NCI-H146 treated with DMSO at 0.1 percent for 48 hours (cell line): ENCODE results near the gene ITFG1.
A peak's percentile ranks its signal among the peaks of the same experiment; 100 is the strongest.
"Not testable (repeated sequence)": the region's sequence is repeated elsewhere in the genome, so short reads cannot be mapped to it uniquely, and the experiment has no call there.

Experiments used
- DNase-seq: peaks from one replicate; lab custom pipeline; 2025; ENCODE audit not compliant: unreplicated experiment; lab: John Stamatoyannopoulos, UW

ITFG1 gene

DNA sequence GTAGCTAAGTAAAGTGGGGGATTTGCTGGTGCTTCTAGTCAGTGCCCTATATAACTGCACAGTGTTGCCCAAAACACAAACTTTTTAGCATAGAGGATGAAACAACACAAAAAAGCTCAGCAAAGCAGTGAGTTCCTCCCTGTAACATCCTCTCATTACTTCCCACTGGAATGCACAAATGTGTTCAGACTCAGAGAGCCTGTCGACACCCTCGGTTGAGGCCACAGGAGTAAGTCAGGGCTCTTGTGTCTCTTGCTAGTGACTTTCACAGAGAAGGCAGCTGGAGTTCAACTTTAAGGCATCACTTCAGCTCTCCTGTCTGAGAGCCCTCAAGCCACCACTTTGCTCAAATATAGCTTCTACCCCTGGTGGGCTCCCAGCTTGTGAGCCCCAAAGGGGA, 209.9 kb downstream of the ITFG1 start:
- no peak for DNase-seq

DNA sequence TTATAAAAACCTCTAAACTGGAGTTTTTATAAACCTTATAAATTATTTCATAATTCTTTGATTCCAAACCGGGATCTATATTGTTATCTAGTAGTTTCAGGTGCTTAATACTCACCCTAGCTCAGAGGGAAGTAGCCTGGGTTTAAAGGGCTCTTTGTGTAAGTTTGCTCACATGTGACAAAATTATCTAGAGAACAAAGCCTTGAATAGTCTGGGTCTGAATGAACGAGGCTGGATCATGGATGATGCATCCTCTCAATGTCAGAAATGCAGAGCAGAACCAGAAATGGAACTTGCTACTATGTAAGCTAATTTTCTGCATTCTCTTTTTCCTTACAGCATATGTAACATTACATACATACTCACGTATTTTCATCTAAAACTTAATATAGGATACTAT, 213.2 kb downstream of the ITFG1 start:
- DNase-seq: no peak

DNA sequence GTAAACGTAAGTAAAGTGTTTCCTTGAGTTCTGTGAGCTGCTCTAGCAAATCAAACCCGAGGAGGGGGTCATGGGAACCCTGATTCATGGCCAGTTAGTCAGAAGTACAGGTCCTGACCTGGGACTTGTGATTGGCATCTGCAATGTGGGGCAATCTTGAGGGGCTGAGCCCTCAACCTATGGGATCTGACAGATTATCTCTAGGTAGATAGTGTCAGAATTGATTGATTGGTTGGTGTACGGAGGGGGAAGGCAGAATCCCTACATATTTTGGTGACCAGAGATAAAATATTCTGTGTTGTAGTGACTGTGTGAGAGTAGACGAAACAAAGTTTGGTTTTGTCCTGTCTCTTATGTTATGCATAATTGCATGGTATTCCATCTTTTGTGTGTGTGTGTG, 216.7 kb downstream of the ITFG1 start:
- no peak for DNase-seq

DNA sequence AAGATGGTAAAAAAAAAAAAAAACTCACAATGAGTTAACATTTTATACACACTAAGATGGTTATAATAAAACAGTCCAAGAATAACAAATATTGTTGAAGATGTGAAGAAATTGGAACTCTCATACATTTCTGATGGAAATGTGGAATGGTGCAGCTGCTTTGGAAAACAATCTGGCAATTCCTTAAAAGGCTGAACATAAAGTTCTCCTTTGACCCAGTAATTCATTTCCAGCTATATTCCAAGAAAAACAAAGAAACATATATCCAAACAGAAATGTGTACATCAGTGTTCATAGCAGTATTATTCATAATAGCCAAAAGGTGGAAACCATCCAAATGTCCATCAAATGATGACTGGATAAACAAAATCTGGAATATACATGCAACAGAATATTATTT, 219.8 kb downstream of the ITFG1 start:
- DNase-seq: no peak

DNA sequence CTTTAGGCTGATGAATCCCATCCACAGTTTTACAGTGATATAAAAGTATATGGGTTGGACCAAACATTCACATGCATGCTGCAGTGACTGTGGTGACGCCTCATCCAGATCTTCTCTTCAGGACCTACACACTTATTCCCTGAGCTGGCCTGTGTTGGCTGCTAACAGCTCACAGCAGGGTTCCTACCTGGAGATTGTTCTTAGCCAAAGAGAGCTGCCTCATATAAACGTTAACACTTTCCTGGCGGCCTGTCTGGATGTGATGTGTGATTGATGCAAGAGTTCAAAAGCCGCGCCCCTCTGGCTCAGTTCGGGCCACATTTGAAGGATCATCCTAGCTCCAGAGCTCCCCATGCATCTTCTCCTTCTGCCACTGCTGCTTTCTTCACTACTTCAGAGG, 224.1 kb downstream of the ITFG1 start:
- DNase-seq: no peak

DNA sequence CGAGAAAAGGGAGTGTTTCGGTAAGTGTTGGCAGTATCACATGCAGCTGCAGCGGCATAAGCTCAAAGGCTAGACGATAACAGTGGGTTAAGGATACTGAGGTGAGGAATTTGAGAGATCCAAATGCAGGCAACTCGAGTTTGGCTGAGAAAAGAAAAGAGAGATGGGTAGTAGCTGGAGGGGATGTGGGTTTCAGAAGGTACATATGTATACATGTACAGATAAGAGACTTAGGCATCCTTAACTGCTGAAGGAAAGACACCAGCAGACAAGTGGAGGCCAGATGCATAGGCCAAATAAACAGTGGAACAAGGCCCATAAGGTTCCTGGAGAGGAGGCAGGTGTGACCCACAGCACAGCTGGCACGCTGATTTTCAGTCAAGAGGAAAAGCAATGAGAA, 230.6 kb downstream of the ITFG1 start:
- no peak for DNase-seq

DNA sequence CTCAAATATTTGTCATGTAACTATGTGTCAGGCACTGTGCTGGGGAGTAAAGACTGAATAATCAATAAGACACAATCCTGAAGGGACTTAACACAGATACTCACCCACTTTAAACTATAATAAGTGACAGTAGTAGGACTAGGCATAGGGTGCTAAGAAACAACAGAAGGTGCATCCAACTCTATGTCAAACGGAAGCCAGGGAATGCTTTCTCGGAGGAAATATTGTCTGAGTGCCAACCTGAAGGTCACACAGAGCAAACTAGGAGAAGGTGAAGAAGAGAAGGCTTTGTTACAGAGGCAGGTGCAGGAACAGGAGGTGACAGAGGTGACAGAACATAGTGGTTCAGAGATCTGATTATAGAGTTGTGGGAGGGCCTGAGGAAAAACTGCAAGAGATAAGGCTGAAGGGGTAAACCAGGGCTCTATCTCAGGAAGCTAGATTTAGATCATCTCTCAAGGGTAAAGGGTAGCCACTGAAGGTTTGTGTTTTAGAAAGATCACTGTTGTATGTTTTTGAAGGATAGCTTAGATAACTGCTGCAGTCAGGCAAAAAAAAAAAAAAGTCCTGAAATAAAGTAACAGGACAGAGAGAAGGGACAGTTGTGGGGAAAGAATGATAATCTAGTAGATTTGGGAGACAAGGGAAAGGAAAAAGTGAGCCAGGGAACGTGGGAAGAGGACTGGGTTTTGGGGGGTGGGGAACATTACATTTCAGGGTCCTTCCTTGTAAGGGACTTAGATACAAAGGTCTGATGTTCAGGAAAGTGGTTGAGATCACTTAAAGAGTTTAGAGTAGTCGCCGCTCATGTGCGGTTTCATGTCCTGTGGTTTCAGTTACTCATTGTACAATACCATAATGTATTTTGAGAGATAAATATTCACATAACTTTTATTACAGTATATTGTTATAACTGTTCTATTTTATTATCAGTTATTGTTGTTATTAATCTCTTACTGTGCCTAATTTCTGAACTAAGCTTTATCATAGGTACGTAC, 231.5 kb downstream of the ITFG1 start:
- DNase-seq: no peak

DNA sequence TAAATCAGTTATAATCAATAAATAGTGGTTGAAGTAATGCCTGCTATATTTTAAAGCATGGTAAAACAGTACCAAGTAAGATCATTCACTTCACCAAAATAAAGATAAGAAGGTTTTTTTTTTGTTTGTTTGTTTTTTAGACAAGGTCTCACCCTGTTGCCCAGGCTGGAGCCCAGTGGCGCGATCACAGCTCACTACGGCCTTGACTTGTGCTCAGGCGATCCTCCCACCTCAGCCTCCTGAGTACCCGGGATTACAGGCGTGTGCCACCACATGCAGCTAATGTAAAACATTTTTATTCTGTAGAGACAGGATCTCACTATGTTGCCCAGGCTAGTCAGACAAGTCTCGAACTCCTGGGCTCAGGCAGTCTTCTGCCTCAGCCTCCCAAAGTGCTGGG, 232.6 kb downstream of the ITFG1 start:
- no peak for DNase-seq

DNA sequence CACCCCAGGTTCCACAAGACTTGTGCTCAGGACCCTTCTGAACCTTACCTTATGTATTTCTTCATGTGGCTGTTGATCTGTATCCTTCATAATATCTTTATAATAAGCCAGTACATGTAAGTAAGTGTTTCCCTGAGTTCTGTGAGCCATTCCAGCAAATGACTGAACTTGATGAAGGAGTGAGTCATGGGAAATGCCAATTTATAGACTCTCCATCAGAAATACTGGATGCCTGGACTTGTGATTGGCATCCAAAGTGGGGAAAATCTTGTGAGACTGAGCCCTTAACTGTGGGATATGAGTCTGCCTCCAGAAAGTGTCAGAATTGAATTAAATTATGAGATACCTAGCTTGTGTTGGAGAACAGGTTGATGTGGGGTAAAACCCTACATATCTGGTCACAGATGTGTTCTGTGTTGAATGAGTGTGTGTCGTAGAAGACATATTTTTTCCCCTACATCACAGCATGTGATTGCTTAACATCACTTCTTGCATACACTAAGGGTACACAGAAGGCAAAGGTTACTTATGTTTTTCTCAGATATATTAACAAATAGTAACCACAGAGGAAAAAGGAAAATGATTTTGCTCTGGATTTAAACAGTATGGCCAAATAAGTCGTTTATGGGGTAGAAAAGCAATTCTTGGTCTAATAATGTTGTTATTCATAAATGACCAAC, 247.0 kb downstream of the ITFG1 start:
- no peak for DNase-seq

DNA sequence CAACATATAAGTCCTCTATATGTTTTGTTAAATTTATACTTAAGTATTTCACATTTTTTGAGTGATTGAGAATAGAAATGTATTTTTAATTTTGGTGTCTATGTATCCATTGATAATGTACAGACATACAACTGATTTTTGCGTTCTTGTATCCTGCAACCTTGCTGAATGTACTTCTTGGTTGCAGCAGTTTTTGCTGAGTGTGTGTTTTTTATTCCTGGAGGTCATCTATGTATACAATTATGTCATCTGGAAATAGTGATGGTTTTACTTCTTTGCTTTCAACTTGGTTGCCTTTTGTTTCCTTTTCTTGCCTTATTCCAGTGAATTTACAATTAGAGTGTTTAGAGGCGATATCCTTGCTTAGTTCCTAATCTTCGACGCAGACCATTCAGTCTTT, 249.6 kb downstream of the ITFG1 start:
- no peak for DNase-seq

DNA sequence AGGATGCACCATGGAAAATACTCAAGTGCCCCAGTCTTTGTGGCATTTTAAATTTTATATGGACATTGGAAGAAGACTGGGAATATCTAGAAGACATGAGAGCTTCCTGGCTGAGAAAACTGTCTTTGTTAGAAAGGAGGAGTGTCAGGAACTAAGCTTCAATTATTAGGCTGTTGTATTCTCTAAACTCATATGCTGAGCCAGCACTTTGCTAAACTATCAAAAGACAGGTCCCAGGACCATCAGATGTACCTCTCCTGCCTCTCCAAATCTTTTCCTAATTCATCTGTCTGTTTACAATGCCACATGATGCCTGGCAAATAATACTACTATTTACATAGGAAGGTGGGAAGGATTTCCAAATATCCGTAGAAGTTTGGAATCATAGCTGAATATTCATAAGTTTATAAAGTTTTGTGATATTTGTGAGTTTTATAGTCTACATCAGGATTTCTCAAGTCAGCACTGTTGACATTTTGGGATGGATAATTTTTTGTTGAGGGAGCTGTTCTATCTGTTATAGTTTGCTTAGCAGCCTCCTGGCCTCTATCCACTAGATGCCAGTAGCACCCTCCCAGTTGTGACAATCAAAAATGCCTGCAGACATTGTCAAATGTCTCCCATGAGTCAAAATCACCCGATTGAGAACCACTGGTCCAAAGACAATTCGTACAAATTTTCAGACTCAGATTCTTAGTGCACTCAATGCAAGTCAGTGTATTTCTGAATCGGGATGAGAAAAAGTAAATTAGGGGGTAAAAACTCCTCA, 255.9 kb downstream of the ITFG1 start:
- DNase-seq: no peak

DNA sequence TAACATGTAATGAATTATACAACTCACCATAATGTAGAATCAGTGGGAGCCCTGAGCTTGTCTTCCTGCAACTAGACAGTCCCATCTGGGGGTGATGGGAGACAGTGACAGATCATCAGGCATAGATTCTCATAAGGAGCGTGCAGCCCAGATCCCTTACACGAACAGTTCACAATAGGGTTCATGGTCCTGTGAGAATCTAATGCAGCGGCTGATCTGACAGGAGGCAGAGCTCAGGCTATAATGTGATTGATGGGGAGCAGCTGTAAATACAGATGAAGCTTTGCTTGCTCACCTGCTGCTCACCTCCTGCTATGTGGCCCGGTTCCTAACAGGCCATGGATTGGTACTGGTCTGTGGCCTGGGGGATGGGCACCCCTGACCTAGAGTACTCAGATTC, 257.4 kb downstream of the ITFG1 start:
- DNase-seq: peak; percentile 82

DNA sequence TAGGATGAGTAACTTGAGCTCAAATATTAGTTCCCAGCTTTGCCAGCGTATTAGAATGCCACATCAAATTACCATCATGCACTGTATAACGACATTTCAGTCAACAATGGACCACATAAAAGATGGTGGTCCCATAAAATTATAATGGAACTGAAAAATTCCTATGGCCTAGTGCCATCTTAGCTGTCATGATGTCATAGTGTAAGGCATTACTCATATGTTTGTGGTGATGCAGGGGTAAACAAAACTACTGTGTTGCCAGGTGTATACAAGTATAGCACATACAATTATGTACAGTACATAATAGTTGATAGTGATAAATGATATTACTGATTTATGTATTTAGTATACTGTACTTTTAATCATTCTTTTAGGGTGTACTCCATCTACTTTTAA, 262.7 kb downstream of the ITFG1 start:
- DNase-seq: no peak

DNA sequence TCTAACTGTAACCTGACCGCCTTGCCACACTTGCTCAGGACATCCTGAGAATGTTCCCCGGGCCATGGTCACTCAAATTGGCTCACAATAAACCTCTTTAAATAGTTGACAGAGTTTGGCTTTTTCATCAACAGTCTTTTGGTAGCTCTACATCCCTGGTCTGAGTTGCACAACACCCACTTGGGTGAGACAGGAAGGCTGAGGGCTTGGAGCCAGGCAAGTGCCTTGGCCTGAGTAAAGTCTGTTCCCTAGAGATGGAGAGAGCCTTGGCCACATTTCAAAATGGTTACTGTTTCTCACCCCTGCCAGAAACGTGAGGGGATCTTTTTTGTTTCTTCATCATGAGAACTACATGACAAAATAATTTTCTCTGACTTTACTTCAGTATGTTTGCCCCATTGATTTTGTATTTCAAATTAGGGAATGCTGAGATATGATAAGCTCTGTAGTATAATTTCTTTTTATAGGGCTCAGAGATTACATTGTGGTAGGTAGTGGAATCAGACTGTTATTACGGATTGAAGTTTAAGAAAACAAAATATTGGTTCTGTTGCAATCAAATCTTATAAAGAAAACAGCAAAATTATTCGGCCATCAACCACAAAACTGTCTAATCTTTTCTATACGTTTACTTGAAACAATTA, 263.2 kb downstream of the ITFG1 start:
- DNase-seq: no peak

DNA sequence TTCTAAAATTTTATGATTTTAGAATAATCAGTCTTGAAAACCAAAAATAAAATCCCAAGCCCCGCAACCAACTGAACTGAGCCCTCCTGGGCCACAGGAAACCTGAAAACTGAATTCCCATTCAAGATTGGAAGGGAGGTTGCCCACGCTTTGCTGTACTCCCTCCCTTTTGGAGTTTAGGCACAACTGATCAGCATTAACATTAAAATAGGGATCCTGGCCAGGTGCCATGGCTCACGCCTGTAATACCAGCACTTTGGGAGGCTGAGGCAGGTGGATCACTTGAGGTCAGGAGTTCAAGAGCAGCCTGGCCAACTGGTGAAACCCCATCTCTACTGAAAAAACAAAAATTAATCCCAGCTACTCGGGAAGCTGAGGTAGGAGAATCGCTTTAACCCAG, 264.4 kb downstream of the ITFG1 start:
- no peak for DNase-seq

DNA sequence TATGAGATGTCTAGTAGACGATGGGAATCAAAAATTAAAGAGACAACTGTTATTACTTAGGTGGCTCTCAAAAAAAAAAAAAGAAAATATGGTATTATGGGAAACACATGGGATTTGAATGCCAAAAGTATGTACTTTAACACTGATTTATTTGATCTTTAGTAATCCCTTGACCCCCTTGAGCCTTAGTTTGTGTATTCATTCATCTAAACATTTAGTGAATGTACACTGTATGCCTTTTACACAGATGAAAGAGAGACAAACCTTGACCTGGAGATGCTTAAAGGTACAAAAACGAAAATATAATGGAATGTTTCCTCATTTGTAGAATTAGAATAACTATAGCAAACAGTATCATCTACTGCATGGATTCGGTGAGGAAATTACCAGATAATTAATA, 278.5 kb downstream of the ITFG1 start:
- no peak for DNase-seq

DNA sequence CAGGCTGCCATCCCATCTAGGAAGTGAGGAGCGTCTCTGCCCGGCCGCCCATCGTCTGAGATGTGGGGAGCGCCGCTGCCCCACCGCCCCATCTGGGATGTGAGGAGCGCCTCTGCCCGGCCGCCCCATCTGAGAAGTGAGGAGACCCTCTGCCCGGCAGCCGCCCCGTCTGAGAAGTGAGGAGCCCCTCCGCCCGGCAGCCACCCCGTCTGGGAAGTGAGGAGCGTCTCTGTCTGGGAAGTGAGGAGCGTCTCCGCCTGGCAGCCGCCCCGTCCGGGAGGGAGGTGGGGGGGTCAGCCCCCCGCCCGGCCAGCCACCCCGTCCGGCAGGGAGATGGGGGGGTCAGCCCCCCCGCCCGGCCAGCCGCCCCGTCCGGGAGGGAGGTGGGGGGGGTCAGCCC, 279.8 kb downstream of the ITFG1 start:
- not testable (repeated sequence) for DNase-seq

DNA sequence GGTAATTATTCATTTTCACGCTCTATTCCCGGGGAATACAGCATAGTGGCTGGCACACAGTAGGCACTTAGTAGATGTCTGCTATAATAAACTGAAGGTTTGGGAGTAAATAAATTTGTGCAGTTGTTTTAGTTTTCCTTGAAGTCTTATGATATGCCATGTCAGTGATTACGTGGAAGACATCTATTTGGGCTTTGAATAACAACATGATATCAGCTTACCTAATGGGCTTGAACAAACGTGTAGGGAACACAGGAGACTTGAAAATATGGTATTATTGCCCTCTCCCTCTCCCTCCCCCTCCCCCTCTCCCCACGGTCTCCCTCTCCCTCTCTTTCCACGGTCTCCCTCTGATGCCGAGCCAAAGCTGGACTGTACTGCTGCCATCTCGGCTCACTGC, 280.8 kb downstream of the ITFG1 start:
- no peak for DNase-seq

DNA sequence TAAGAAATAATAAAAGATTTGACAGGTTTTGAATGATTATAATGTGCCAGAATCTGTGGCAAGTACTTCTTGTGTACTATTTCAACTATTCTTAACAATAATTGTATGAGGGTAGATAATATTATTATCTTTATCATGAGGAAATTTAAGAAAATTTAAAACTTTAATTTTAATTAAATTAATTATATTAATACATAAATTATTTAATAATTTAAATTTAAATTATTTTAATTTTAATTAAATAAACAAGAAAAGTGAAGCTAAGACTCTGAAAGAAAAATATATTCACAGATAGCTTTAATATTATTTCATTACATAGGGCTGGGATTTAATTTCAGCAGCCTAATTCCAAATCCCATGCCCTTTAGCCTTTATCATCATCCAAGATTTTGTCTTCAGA, 285.7 kb downstream of the ITFG1 start:
- DNase-seq: no peak

DNA sequence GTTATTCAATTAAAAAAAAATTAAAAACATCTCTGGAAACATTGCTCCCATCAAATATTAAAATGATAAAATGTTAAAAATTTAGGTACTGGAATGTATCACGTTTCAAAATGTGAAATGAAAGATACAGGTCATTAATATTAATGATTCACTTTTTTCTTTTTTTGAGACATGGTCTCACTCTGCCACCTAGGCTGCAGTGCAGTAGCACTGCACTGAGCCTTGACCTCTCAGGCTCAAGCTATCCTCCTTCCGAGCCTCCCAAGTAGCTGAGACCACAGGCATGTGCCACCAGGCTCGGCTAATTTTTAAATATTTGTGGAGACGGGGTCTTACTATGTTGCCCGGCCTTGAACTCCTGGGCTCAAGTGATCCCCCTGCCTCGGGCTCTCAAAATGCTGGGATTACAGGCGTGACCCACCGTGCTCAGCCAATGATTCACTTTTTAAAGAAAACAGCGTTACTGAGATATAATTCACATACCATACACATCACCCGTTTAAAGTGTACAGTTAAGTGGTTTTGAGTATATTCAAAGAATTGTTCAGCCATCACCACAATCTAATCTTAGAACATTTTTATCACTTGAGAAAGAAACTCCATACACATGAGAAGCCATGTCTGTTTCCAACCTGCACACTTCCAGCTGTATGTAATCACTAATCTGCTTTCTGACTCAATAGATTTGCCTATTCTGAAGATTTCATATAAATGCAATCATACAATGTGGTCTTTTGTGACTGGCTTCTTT, 298.0 kb downstream of the ITFG1 start:
- DNase-seq: no peak
